ENCODE measurements around the gene SLC6A8.

- TF ChIP-seq POLR2A (IDR thresholded peaks at IDR 0.05) (no peak), CTCF (IDR thresholded peaks at IDR 0.05) (no peak)
Observed at GRCh38 chrX:153732401-153732800, 44.7 kb downstream of the SLC6A8 start.

Data from heart left ventricle (tissue), 13 donors.